HCT116 (cell line): ENCODE measurements around the gene SLC38A9. TPM values are rescaled to one million over a fixed set of nuclear protein-coding genes. Genes with fewer than 3 reads are reported as not detected.

Source experiments
- ATAC-seq: fragments of 200-7000 bp; cut with Tn5 transposase; 2 replicates; pipeline ENCODE4 v1.9.1; 2020; ENCODE audit warnings: mild to moderate bottlenecking, moderate library complexity
- BruUV-seq: library from RNA; stranded (reverse); fragments of 400-500 nt; replicated peaks from 2 replicates; lab custom pipeline; 2021; lab: Mats Ljungman, UMichigan
- CTCF ChIA-PET: fragments of 300-600 bp; sonication (Branson Sonifier 250); formaldehyde crosslinking; loops from one replicate; lab custom pipeline; 2021; ENCODE audit warnings: antibody characterized with exemption; lab: Charles Lee
- POLR2A ChIA-PET: fragments of 300-600, 350-600 bp; sonication (Branson Sonifier 250); formaldehyde crosslinking; loops from one replicate; lab custom pipeline; 2021; ENCODE audit warnings: antibody characterized with exemption; lab: Charles Lee
- RAD21 ChIA-PET, 2 experiments: fragments of 300-600 bp; sonication (Branson Sonifier 250); formaldehyde crosslinking; loops; one replicate each; lab custom pipeline; 2023; ENCODE audit warnings: low total read pairs in 2 of 2; ENCODE audit not compliant: uncharacterized antibody in 2 of 2, unreplicated experiment in 2 of 2, low non-redundant PET in 1 of 2; lab: Charles Lee
- DNase-seq: peaks from one replicate; pipeline ENCODE4 v3.0.0-alpha.2; 2010; ENCODE audit warnings: low read depth, low spot score
- H2AFZ ChIP-seq: fragments of 200-600 bp; shearing (Covaris generic), sonication (generic); 2 replicates; pipeline ENCODE4 v1.6.1; 2017; ENCODE audit warnings: low read depth, mixed run types, mixed read lengths, antibody characterized with exemption, low read length; ENCODE audit not compliant: poor library complexity, severe bottlenecking
- H3K27ac ChIP-seq: 2 replicates; pipeline ENCODE4 v1.5.1; 2012; ENCODE audit warnings: low read depth, low read length
- H3K27me3 ChIP-seq: fragments of 200-600 bp; sonication (generic); 2 replicates; pipeline ENCODE4 v1.6.1; 2016; ENCODE audit warnings: mixed run types, low read length, mixed read lengths; ENCODE audit not compliant: insufficient read depth
- H3K36me3 ChIP-seq, 2 experiments: fragments of 200-500 bp in 1 of 2; fragments of 200-600 bp in 1 of 2; sonication (Bioruptor generic) in 1 of 2; sonication (generic) in 1 of 2; 2 replicates each; pipeline versions ENCODE4 v1.5.1 to v1.6.1; 2014 to 2016; ENCODE audit warnings: low read length in 2 of 2, inconsistent platforms in 1 of 2, mixed read lengths in 1 of 2, mixed run types in 1 of 2; ENCODE audit not compliant: insufficient read depth in 2 of 2, control insufficient read depth in 1 of 2
- H3K4me1 ChIP-seq, 2 experiments: fragments of 200-600 bp in 1 of 2; sonication (generic) in 1 of 2; 2 replicates each; pipeline versions ENCODE4 v1.5.1 to v1.6.1; 2012 to 2017; ENCODE audit warnings: low read length in 2 of 2, inconsistent platforms in 1 of 2, mild to moderate bottlenecking in 1 of 2, mixed read lengths in 1 of 2, mixed run types in 1 of 2, moderate library complexity in 1 of 2; ENCODE audit not compliant: insufficient read depth in 2 of 2, control insufficient read depth in 1 of 2
- H3K4me2 ChIP-seq: fragments of 200-600 bp; sonication (generic); 2 replicates; pipeline ENCODE4 v1.6.1; 2017; ENCODE audit warnings: mixed run types, low read length, mixed read lengths
- H3K4me3 ChIP-seq, 2 experiments: fragments of 200-600 bp in 1 of 2; sonication (generic) in 1 of 2; replicated peaks in 1 of 2; 2 replicates each; pipeline ENCODE4 v1.5.1; 2011 to 2016; ENCODE audit warnings: low read length in 2 of 2, control low read depth in 1 of 2, low read depth in 1 of 2, mild to moderate bottlenecking in 1 of 2, mixed read lengths in 1 of 2, mixed run types in 1 of 2
- H3K79me2 ChIP-seq: fragments of 200-600 bp; sonication (generic); 2 replicates; pipeline ENCODE4 v1.6.1; 2017; ENCODE audit warnings: mild to moderate bottlenecking, mixed run types, low read length, moderate library complexity, mixed read lengths; ENCODE audit not compliant: insufficient read depth
- H3K9ac ChIP-seq: fragments of 200-600 bp; sonication (generic); 2 replicates; pipeline ENCODE4 v1.6.1; 2016; ENCODE audit warnings: low read length, mixed read lengths
- H3K9me2 ChIP-seq: fragments of 200-600 bp; sonication (generic), shearing (Covaris generic); 2 replicates; pipeline ENCODE4 v1.6.1; 2017; ENCODE audit warnings: mixed run types, mild to moderate bottlenecking, moderate library complexity; ENCODE audit not compliant: insufficient read depth
- H3K9me3 ChIP-seq, 2 experiments: fragments of 200-500 bp in 1 of 2; fragments of 200-600 bp in 1 of 2; sonication (Bioruptor generic) in 1 of 2; sonication (generic) in 1 of 2; 2 replicates each; pipeline ENCODE4 v1.6.1; 2014 to 2017; ENCODE audit warnings: low read length in 2 of 2, mixed read lengths in 2 of 2, inconsistent platforms in 1 of 2, low read depth in 1 of 2, mild to moderate bottlenecking in 1 of 2, mixed run types in 1 of 2, moderate library complexity in 1 of 2; ENCODE audit not compliant: control insufficient read depth in 1 of 2, insufficient read depth in 1 of 2
- H4K20me1 ChIP-seq: fragments of 200-600 bp; sonication (generic), shearing (Covaris generic); 2 replicates; pipeline ENCODE4 v1.6.1; 2017; ENCODE audit warnings: mixed run types, mild to moderate bottlenecking, moderate library complexity; ENCODE audit not compliant: insufficient read depth
- EZH2 ChIP-seq: fragments of 200-600 bp; sonication (generic); IDR thresholded peaks from 2 replicates; pipeline ENCODE4 v1.6.1; 2017; ENCODE audit warnings: antibody characterized with exemption, mixed run types
- JUND ChIP-seq: IDR thresholded peaks from 2 replicates; pipeline ENCODE4 v1.6.1; 2012
- POLR2A ChIP-seq: IDR thresholded peaks from 2 replicates; pipeline ENCODE4 v1.7.0; 2011; ENCODE audit warnings: borderline replicate concordance; ENCODE audit not compliant: insufficient read depth, insufficient read length; ENCODE audit errors: extremely low read depth
- RAD21 ChIP-seq: IDR thresholded peaks from 2 replicates; pipeline ENCODE4 v1.6.1; 2012; ENCODE audit warnings: low read depth, mild to moderate bottlenecking
- intact Hi-C: fragments of 100-400 bp; cut with micrococcal nuclease; formaldehyde crosslinking; loops from 2 replicates; pipeline ENCODE4 v1.10.0; 2022
- total RNA-seq: library from RNA; stranded (reverse); gene quantifications from one replicate; pipeline ENCODE4 v1.2.1, GENCODE V29; 2021; ENCODE audit not compliant: unreplicated experiment
- TF ChIP-seq, protein P1 (sequence below): IDR thresholded peaks from 2 replicates; pipeline ENCODE4 v1.6.1; 2012; ENCODE audit warnings: low read depth

Gene SLC38A9
- total RNA-seq, 1 experiment from 2014 or later, result 12.6 TPM

DNA sequence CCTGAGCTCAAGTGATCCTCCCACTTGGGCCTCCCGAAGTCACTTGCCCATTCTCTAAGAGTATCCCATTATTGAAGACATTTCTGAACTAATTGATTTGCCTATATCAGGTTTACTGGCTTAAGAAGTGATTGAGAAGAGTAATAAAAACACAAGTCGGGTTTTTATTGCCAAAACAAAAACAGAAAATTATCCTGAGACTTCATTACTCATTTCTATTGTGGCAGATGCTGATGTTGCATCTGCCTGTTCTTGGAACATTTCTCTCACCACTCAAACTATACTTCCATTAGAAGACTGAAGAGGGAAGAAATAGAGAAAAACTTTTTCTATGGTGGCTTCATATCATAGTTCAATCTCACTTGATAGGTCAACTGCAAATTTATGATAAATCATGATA, 135.5 kb downstream of the SLC38A9 start:
- no TSS peak for BruUV-seq
- no peaks in the 10 kb centered on the region for H3K4me1 ChIP-seq
- CTCF ChIA-PET, result no interaction called here
- no peaks in the 10 kb centered on the region for H3K27me3 ChIP-seq
- H3K9me2 ChIP-seq, result no peaks in the 10 kb centered on the region
- DNase-seq, result no peak
- H3K9me3 ChIP-seq, result no peaks in the 10 kb centered on the region
- H4K20me1 ChIP-seq, result no peaks in the 10 kb centered on the region
- H3K4me3 ChIP-seq, result no peak overlapping the region
- H3K27ac ChIP-seq, result no peak overlapping the region
- no peak overlapping the region for H3K9ac ChIP-seq
- POLR2A ChIA-PET, result no interaction called here
- H3K4me2 ChIP-seq, result no peak overlapping the region
- RAD21 ChIA-PET, result no interaction called here
- TF ChIP-seq, protein P1, sequence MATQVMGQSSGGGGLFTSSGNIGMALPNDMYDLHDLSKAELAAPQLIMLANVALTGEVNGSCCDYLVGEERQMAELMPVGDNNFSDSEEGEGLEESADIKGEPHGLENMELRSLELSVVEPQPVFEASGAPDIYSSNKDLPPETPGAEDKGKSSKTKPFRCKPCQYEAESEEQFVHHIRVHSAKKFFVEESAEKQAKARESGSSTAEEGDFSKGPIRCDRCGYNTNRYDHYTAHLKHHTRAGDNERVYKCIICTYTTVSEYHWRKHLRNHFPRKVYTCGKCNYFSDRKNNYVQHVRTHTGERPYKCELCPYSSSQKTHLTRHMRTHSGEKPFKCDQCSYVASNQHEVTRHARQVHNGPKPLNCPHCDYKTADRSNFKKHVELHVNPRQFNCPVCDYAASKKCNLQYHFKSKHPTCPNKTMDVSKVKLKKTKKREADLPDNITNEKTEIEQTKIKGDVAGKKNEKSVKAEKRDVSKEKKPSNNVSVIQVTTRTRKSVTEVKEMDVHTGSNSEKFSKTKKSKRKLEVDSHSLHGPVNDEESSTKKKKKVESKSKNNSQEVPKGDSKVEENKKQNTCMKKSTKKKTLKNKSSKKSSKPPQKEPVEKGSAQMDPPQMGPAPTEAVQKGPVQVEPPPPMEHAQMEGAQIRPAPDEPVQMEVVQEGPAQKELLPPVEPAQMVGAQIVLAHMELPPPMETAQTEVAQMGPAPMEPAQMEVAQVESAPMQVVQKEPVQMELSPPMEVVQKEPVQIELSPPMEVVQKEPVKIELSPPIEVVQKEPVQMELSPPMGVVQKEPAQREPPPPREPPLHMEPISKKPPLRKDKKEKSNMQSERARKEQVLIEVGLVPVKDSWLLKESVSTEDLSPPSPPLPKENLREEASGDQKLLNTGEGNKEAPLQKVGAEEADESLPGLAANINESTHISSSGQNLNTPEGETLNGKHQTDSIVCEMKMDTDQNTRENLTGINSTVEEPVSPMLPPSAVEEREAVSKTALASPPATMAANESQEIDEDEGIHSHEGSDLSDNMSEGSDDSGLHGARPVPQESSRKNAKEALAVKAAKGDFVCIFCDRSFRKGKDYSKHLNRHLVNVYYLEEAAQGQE, result no peak
- TF ChIP-seq RAD21 (no peak), EZH2 (no peak), JUND (no peak), POLR2A (no peak)
- TF ChIP-seq, all 23 proteins: peak for 0
- no peaks in the 10 kb centered on the region for H3K36me3 ChIP-seq
- intact Hi-C loops, result no loop called here
- no peak overlapping the region for H2AFZ ChIP-seq
- H3K79me2 ChIP-seq, result no peaks in the 10 kb centered on the region
- ATAC-seq, result no peak

Other genes starting within 250 kb of the SLC38A9 start
- gene PLPP1, start 177.4 kb downstream of the SLC38A9 start, total RNA-seq, result 10.5 TPM
- not detected for gene DDX4, start 25.7 kb upstream of the SLC38A9 start, total RNA-seq
- gene IL31RA, start 139.0 kb upstream of the SLC38A9 start, total RNA-seq, result 0.59 TPM